Putamen (tissue), 1 donor: ENCODE measurements around the gene ARL16.

Experiments
- DNase-seq: peaks from one replicate; pipeline ENCODE4 v3.0.0-alpha.2; 2016; ENCODE audit warnings: low spot score

ARL16 gene

GRCh38 chr17:81712468-81713003 lies 28.9 kb upstream of the ARL16 start:
- DNase-seq, result no peak

- DNase-seq, result peak; percentile 80
Observed at GRCh38 chr17:81711814-81712467, 28.3 kb upstream of the ARL16 start, which contains the start of gene SLC25A10. TSS of gene SLC25A10 (plus strand) at chr17:81712284. CDS start at chr17:81712427, 143 bp downstream.

- no peak for DNase-seq
Observed at GRCh38 chr17:81710514-81711308, 27.1 kb upstream of the ARL16 start.

GRCh38 chr17:81708739-81709185 lies 25.2 kb upstream of the ARL16 start:
- no peak for DNase-seq

GRCh38 chr17:81707725-81708646 lies 24.4 kb upstream of the ARL16 start:
- DNase-seq, result no peak

GRCh38 chr17:81706757-81707624 lies 23.4 kb upstream of the ARL16 start:
- no peak for DNase-seq

GRCh38 chr17:81706232-81706611 lies 22.6 kb upstream of the ARL16 start:
- no peak for DNase-seq

- no peak for DNase-seq
Observed at GRCh38 chr17:81705518-81706231, 22.1 kb upstream of the ARL16 start.

- no peak for DNase-seq
Observed at GRCh38 chr17:81703747-81704654, 20.4 kb upstream of the ARL16 start.

- DNase-seq, result peak; percentile 96
Observed at GRCh38 chr17:81702934-81703746, 19.5 kb upstream of the ARL16 start, which contains the start of gene MRPL12. TSS of gene MRPL12 (plus strand) at chr17:81703367. CDS start at chr17:81703502, 135 bp downstream.

GRCh38 chr17:81701288-81702071 lies 17.9 kb upstream of the ARL16 start:
- DNase-seq, result no peak

- DNase-seq, result no peak
Observed at GRCh38 chr17:81700353-81701287, 17.0 kb upstream of the ARL16 start.

GRCh38 chr17:81697261-81698044 lies 13.9 kb upstream of the ARL16 start:
- DNase-seq, result no peak

- no peak for DNase-seq
Observed at GRCh38 chr17:81696218-81696941, 12.8 kb upstream of the ARL16 start.

- DNase-seq, result no peak
Observed at GRCh38 chr17:81695801-81696200, 12.2 kb upstream of the ARL16 start.
